Neural cell (in vitro differentiated cells): ENCODE results near the gene PMPCA.
A peak's percentile ranks its signal among the peaks of the same experiment; 100 is the strongest.

Source experiments
- EP300 ChIP-seq: fragments of 450-650 bp; conservative IDR thresholded peaks from 2 replicates; pipeline ENCODE4 v1.6.1; 2014; ENCODE audit warnings: antibody characterized with exemption, mild to moderate bottlenecking, moderate library complexity; ENCODE audit not compliant: poor library complexity, severe bottlenecking
- EZH2 ChIP-seq: fragments of 200-600, 300-800 bp; shearing (Covaris generic), sonication (generic); IDR thresholded peaks from 2 replicates; pipeline ENCODE4 v1.6.1; 2014; ENCODE audit warnings: antibody characterized with exemption, low read length, borderline replicate concordance, mild to moderate bottlenecking; ENCODE audit not compliant: insufficient read depth, poor library complexity, severe bottlenecking
- MXI1 ChIP-seq: fragments of 450-650 bp; conservative IDR thresholded peaks from 2 replicates; pipeline ENCODE4 v1.6.1; 2014; ENCODE audit warnings: antibody characterized with exemption, mild to moderate bottlenecking; ENCODE audit not compliant: poor library complexity, severe bottlenecking
- POLR2AphosphoS5 ChIP-seq: IDR thresholded peaks from 2 replicates; pipeline ENCODE4 v1.6.1; 2012
- RAD21 ChIP-seq: fragments of 450-650 bp; conservative IDR thresholded peaks from 2 replicates; pipeline ENCODE4 v1.6.1; 2014; ENCODE audit warnings: antibody characterized with exemption, mild to moderate bottlenecking, moderate library complexity
- SMC3 ChIP-seq: fragments of 450-650 bp; conservative IDR thresholded peaks from 2 replicates; pipeline ENCODE4 v1.6.1; 2014; ENCODE audit warnings: antibody characterized with exemption, mild to moderate bottlenecking, moderate library complexity; ENCODE audit not compliant: poor library complexity
- TAF1 ChIP-seq: IDR thresholded peaks from 2 replicates; pipeline ENCODE4 v1.6.1; 2012; ENCODE audit warnings: low read depth
- TF ChIP-seq, protein P1 (sequence below): fragments of 450-650 bp; IDR thresholded peaks from 2 replicates; pipeline ENCODE4 v1.5.1; 2014; ENCODE audit warnings: antibody characterized with exemption, mild to moderate bottlenecking, moderate library complexity; ENCODE audit not compliant: poor library complexity, severe bottlenecking
- TF ChIP-seq, protein P2 (sequence below): IDR thresholded peaks from 2 replicates; pipeline ENCODE4 v1.6.1; 2012; ENCODE audit warnings: borderline replicate concordance

DNA sequence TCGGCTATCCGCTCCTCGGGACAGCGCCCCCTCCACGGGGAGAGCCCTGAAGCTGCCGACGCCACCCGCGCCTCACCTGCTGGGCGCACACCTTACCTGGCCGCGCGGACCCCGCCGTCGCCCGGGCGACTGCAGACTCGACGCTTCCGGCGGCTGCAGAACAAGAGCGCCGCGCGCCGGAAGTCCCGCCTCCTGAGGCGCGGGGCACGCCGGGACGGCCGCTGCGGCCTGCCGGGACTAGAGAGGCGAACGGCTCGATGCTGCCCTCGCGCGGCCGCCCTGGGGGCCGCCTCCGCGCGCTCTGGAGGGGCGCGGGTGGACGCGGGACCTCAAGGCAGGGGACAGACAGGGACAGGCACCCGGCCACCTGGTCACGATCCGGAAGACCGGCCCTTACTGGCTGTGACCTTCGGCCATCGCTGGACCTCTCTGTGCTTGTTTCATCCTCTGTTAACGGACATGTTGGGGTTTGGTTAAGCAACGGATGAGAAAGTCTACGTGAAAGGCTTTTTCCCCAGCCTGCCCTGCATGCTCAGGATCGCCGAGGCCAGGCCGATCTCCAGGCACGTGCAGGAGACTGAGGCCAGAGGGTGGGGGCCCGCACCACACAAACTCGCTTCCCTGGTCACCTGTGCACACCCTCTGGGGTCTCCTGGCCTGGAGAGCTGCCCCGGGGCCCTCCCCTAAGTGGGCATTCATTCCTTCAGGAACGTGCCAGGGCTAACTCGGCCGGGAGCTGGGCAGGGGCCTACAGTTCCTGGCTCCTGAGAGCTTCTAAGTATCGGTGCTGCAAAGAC is 10.2 kb upstream of the PMPCA start, which contains the start of gene SNAPC4:
- TF ChIP-seq RAD21 (peak; percentile 76), POLR2AphosphoS5 (peak; percentile 87), EP300 (peak; percentile 29), TAF1 (peak; percentile 72), EZH2 (no peak), MXI1 (peak; percentile 96), SMC3 (peak; percentile 79)
- TF ChIP-seq, protein P1, sequence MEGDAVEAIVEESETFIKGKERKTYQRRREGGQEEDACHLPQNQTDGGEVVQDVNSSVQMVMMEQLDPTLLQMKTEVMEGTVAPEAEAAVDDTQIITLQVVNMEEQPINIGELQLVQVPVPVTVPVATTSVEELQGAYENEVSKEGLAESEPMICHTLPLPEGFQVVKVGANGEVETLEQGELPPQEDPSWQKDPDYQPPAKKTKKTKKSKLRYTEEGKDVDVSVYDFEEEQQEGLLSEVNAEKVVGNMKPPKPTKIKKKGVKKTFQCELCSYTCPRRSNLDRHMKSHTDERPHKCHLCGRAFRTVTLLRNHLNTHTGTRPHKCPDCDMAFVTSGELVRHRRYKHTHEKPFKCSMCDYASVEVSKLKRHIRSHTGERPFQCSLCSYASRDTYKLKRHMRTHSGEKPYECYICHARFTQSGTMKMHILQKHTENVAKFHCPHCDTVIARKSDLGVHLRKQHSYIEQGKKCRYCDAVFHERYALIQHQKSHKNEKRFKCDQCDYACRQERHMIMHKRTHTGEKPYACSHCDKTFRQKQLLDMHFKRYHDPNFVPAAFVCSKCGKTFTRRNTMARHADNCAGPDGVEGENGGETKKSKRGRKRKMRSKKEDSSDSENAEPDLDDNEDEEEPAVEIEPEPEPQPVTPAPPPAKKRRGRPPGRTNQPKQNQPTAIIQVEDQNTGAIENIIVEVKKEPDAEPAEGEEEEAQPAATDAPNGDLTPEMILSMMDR: peak; percentile 99
- TF ChIP-seq, protein P2, sequence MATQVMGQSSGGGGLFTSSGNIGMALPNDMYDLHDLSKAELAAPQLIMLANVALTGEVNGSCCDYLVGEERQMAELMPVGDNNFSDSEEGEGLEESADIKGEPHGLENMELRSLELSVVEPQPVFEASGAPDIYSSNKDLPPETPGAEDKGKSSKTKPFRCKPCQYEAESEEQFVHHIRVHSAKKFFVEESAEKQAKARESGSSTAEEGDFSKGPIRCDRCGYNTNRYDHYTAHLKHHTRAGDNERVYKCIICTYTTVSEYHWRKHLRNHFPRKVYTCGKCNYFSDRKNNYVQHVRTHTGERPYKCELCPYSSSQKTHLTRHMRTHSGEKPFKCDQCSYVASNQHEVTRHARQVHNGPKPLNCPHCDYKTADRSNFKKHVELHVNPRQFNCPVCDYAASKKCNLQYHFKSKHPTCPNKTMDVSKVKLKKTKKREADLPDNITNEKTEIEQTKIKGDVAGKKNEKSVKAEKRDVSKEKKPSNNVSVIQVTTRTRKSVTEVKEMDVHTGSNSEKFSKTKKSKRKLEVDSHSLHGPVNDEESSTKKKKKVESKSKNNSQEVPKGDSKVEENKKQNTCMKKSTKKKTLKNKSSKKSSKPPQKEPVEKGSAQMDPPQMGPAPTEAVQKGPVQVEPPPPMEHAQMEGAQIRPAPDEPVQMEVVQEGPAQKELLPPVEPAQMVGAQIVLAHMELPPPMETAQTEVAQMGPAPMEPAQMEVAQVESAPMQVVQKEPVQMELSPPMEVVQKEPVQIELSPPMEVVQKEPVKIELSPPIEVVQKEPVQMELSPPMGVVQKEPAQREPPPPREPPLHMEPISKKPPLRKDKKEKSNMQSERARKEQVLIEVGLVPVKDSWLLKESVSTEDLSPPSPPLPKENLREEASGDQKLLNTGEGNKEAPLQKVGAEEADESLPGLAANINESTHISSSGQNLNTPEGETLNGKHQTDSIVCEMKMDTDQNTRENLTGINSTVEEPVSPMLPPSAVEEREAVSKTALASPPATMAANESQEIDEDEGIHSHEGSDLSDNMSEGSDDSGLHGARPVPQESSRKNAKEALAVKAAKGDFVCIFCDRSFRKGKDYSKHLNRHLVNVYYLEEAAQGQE: peak; percentile 40
